ENCODE data around the gene QTRT2.

The QTRT2 gene

DNA sequence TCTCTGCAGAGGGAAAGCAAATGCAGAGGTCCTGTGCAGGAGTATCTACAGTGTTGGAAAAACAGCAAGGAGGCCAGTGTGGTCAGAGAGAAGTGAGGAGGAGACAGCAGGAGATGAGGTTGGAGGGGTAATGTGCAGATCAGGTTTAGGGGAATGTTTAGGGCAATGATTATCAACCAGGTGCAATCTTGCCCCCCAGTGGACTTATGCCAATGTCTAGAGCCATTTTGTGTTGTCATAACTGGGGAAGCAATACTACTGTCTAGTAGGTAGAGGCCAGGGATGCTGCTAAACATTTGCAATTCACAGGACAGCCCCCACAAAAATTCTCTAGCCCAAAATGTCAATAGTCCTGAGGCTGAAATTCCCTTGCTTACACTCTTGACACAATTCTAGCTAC, 13.3 kb upstream of the QTRT2 start:
- POLR2A ChIA-PET (ENCODE audit: low non-redundant PET) = no interaction called here
- H3K27ac ChIP-seq = no peak overlapping the region
- no peak for DNase-seq (ENCODE audit: low spot score)
- TF ChIP-seq, protein P1, sequence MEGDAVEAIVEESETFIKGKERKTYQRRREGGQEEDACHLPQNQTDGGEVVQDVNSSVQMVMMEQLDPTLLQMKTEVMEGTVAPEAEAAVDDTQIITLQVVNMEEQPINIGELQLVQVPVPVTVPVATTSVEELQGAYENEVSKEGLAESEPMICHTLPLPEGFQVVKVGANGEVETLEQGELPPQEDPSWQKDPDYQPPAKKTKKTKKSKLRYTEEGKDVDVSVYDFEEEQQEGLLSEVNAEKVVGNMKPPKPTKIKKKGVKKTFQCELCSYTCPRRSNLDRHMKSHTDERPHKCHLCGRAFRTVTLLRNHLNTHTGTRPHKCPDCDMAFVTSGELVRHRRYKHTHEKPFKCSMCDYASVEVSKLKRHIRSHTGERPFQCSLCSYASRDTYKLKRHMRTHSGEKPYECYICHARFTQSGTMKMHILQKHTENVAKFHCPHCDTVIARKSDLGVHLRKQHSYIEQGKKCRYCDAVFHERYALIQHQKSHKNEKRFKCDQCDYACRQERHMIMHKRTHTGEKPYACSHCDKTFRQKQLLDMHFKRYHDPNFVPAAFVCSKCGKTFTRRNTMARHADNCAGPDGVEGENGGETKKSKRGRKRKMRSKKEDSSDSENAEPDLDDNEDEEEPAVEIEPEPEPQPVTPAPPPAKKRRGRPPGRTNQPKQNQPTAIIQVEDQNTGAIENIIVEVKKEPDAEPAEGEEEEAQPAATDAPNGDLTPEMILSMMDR (conservative IDR thresholded peaks at IDR 0.05; ENCODE audit: low read depth) = no peak
- CTCF ChIA-PET = no interaction called here

DNA sequence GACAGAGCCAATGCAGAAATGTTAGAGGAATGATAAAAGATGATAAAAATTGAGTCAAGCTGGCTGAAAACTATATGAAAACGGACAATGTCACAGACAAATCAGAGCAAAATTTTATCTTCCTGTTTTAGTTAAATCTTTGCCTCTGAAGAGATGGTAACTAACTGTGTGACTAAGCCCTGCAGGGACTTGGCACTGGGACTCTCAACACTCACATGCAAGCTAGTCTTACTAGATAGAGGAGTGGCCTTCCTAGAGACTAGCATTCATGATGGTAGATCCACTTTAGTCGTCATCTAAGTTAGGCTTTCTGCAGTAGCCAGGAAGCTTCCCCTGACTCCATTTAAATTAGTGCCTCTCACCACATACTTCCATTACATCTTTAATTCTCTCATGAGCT, 4.3 kb upstream of the QTRT2 start:
- TF ChIP-seq, protein P1 (conservative IDR thresholded peaks at IDR 0.05; ENCODE audit: low read depth) = no peak
- ChIA-PET POLR2A (ENCODE audit: low non-redundant PET) (no interaction called here), CTCF (no interaction called here)
- DNase-seq (ENCODE audit: low spot score) = no peak
- no peak overlapping the region for H3K27ac ChIP-seq

DNA sequence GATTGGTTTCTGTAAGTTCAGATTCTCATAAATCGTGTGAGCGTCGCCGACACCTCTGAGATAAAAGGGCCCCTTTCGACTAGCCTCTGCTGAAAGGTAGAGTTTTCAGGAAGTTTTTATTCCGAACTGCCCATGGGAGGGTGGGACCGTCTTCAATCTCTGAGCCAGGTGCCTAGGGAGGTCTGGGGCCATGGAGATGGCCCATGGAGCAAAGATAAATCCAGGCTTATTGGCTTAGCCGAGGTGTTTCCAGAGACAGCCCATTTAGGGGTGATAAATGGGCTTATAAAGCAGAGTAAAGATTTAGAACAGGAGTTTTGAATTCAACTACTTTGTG, 442 bp downstream of the QTRT2 start:
- TF ChIP-seq, protein P1 (conservative IDR thresholded peaks at IDR 0.05; ENCODE audit: low read depth) = no peak
- ChIA-PET CTCF (no interaction called here), POLR2A (ENCODE audit: low non-redundant PET) (no interaction called here)
- H3K27ac ChIP-seq = peak overlapping the region; percentile 91
- peak; percentile 5 for DNase-seq (ENCODE audit: low spot score)

DNA sequence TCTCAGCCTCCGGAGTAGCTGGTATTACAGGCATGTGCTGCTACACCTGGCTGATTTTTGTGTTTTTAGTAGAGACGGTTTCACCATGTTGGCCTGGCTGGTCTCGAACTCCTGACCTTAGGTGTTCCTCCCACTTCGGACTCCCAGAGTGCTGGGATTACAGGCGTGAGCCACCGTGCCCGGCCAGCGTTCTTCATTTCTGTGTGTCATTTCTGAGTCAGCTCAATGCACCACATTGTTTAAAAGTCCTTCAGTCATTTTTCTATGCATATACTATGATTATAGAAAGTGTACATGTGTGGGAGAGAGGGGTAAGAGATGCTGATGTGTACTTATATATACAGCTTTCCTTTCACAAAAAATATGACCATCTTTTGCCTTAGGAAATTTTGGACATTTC, 2.1 kb downstream of the QTRT2 start:
- ChIA-PET CTCF (no interaction called here), POLR2A (ENCODE audit: low non-redundant PET) (no interaction called here)
- H3K27ac ChIP-seq = no peak overlapping the region
- DNase-seq (ENCODE audit: low spot score) = no peak
- TF ChIP-seq, protein P1 (conservative IDR thresholded peaks at IDR 0.05; ENCODE audit: low read depth) = no peak

DNA sequence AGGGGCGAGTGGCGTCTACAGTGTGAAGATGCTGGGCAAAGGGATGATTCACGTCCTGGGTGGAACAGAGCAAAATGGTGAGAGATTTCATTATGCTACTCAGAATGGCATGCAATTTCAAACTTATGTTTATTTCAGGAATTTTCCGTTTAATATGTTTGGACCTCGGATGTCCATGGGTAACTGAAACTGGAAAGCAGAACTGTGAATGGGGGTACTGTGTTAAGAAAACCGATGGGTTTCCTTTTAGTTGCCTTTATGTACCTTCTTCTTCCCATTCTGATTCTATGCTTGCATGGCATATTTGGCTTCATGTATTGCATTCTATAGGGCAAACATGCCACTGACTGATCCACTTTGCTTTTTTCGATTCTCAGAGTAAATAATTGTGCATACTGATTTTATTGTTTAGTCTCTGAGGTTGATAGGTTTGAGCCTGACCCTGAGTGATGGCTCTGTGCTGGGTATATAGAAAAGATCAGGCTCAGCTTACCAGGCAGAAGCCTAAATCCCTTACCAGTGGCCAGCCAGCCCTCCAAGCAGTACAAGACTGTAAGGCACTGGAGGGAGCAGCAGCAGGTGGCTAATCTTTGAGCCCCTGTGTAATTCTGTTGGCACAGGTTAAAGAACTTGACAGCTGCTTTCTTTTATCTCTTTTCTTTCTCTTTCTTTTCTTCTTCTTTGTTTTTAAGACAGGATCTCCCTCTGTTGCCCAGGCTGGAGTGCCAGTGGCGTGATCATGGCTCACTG, 4.5 kb downstream of the QTRT2 start:
- no peak for DNase-seq (ENCODE audit: low spot score)
- ChIA-PET POLR2A (ENCODE audit: low non-redundant PET) (no interaction called here), CTCF (no interaction called here)
- no peak overlapping the region for H3K27ac ChIP-seq
- TF ChIP-seq, protein P1 (conservative IDR thresholded peaks at IDR 0.05; ENCODE audit: low read depth) = no peak

DNA sequence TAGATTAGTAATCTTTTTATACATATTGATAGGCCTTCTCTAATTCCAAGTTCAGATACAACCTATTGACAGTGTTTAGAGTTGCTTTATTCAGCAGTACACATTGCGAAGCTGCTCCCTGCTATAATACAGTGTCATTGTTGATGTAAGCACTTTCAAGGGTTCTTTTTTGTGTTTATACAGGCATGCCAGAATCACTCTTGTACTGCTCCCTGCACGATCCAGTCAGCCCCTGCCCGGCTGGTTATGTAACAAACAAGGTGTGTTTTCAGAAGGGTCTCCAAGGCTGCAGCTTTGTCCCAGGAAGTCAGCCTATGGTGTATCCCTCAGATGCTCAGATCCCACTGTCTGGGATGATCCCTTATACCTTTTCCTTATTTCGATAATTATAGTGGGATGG, 11.3 kb downstream of the QTRT2 start:
- no peak for DNase-seq (ENCODE audit: low spot score)
- ChIA-PET POLR2A (ENCODE audit: low non-redundant PET) (no interaction called here), CTCF (interaction anchor here (1.0 kb wide), 1 partner anchor 17 kb away, joined by 3 read pairs; no protein-coding TSS in a partner anchor)
- H3K27ac ChIP-seq = no peak overlapping the region
- TF ChIP-seq, protein P1 (conservative IDR thresholded peaks at IDR 0.05; ENCODE audit: low read depth) = no peak

Measured in RWPE1 (cell line).